AG09319 (cell line): ENCODE measurements around the gene TMEM89.

Experiments
- DNase-seq: peaks from one replicate; pipeline ENCODE4 v3.0.0-alpha.2; 2010; ENCODE audit warnings: low read depth; ENCODE audit errors: extremely low read depth
- TF ChIP-seq, protein P1 (sequence below): IDR thresholded peaks from 2 replicates; pipeline ENCODE4 v1.5.1; 2011; ENCODE audit warnings: low read depth, mild to moderate bottlenecking, inconsistent platforms, low read length, moderate library complexity

The TMEM89 gene

DNA sequence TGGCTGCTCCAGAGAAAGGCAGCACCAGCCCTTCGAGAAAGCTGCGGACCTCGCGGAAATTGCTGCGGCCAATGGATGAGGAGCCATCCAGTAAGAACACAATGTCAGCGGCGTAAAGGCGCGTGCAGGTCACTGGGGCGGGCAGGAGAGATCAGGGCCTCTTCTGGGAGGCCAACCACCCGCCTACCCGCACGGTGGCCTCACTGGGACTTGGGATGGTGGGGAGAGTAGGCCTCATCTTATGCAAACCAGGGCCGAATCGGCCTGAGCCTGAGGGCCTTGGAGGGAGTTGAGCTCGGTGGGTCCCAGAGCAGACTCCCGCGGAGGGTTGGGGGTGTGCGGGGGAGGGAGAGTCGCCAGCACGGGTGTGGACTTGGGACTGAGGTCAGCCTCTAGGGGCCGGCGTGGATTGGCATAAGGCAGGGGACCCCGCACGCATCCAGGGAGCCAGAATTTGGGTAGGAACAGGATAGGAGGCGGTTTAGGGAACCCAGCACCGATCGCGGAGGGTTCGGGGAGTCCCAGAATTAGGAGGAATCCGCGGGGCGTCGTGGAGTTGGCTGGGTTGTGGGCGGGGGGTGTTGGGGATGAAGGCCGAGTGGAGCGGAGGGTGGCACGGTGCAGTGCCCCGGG lies 27.0 kb downstream of the TMEM89 start:
- TF ChIP-seq, protein P1, sequence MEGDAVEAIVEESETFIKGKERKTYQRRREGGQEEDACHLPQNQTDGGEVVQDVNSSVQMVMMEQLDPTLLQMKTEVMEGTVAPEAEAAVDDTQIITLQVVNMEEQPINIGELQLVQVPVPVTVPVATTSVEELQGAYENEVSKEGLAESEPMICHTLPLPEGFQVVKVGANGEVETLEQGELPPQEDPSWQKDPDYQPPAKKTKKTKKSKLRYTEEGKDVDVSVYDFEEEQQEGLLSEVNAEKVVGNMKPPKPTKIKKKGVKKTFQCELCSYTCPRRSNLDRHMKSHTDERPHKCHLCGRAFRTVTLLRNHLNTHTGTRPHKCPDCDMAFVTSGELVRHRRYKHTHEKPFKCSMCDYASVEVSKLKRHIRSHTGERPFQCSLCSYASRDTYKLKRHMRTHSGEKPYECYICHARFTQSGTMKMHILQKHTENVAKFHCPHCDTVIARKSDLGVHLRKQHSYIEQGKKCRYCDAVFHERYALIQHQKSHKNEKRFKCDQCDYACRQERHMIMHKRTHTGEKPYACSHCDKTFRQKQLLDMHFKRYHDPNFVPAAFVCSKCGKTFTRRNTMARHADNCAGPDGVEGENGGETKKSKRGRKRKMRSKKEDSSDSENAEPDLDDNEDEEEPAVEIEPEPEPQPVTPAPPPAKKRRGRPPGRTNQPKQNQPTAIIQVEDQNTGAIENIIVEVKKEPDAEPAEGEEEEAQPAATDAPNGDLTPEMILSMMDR, result no peak
- no peak for DNase-seq

DNA sequence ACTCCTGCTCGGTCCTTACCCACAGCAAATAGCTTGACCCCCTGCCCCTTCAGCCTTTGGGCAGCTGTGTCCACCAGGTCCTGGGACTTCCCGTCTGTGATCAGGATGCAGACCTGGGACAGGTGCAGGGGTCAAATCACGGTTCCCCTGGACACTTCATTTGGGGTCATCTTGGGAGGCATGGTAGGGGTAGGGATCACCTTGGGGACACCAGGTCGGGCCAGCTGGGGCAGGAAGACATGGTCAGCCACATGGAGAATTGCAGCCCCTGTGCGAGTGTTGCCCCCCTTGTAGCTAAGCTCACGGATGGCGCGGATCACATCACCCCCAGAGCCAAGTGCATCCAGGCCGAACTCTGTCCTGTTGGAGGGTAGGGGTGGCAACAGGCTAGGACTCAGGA lies 28.2 kb downstream of the TMEM89 start:
- TF ChIP-seq, protein P1, result no peak
- no peak for DNase-seq

DNA sequence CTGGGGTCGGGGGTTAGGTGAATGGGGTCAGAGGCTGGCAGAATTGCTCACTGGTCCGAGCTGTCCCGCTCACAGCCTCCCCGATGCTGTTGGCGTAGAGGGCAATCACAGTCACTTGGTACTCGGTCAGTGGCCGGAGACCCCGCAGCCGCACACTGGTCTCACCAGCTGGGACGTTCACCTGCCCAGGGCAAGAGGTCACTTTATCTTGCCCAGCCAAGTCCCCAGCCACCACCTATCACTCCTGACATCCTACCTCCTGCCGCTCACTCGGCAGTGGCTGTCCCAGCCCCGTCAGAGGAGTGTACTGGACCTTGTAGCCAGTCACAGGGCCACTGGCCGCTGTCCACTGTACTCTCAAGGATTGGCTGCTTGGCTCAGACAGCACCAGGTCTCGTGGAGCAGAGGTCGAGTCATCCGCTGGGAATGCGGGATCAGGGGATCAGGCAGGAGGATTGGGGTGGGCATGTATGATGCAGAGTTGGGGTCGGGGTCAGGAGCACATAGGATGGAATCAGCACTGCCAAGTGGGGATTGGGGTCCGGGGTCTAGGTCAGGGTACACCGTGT lies 29.0 kb downstream of the TMEM89 start:
- TF ChIP-seq, protein P1, result no peak
- no peak for DNase-seq

DNA sequence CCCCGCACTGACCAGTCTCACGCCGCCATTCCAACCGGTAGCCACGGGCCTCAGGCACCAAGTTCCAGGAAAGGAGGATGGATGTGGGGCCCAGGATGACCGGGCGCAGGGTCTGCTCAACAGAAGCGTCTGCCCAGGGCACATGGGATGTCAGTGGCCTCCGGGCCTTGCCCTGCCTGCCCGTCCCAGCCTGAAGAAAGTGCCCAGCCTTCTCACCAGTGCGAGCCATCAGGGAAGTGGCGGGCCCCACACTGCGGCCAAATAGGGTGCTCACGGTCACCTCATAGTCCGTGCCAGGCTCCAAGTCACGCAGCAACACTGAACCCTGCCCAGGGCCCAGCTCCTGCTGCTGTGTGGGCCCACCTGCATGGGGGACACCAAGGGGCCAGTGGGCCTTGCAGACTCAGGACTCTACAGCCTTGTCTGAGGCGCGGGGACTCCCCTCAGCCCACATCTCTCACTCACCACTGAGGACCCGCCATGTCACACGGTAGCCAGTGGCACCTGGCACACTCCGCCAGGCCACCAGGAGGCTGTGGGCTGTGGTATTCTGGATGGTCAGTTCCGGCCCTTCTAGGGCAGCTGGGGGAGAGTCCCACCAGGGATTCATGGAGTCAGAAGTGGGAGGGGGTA lies 29.6 kb downstream of the TMEM89 start:
- no peak for DNase-seq
- TF ChIP-seq, protein P1, result no peak

DNA sequence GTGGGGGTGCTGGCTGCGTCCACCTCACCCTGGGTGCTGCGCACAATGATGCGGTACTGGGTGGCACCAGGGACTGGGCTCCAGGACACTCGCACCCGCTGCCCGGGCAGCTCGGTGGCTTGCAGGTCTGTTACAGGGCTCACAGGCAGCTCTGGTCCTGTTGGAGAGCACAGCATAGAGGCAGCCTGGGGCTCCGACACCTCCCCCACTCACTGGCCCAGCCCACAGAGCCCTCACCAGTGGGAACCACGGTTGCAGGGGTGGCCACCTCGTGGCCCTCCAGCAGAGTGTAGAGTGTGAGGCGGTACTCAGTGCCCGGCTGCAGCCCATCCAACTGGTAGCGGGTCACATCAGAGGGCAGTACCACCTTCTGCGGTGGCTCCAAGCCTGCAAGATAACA lies 30.1 kb downstream of the TMEM89 start:
- no peak for DNase-seq
- TF ChIP-seq, protein P1, result no peak

DNA sequence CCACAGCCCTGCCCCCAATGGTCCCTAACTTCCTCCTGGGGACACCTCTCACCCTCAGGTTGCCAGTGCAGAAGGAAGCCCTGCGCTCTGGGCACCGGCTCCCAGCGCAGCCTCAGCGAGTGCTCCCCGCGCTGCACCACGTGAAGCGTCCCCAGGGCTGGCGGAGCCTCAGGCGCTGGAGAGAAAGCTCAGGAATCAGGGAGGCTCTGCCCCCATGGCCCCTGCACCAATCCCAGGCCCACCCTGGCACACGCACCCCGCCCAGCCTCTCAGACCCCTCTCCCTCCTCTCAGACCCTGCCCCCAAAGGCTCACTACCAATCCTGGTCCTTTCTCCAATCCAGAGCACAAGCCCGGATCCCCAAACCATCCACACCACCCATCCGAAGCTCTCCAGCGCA lies 33.3 kb downstream of the TMEM89 start:
- TF ChIP-seq, protein P1, result no peak
- DNase-seq, result no peak

DNA sequence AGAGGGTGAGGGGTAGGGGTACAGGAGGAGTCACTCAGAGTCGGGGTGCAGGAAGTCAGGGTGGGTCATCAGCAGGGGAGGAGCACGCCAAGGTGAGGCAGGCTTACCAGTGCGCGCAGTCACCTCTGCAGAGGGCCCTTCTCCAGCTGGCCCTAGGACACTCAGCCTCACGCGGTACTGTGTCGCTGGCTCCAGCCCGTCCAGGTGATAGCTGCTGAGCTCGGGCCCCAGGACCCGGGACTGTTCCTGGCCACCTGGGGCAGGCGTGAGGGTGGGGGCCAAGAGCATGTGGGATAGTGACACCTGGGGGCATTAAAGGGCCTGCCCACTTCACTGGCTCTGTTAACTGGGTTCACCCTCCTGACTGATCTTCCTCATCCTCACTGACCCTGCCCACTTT lies 33.9 kb downstream of the TMEM89 start:
- DNase-seq, result no peak
- TF ChIP-seq, protein P1, result no peak
